PC-9 (cell line): ENCODE results near the gene ARID5B. TPM values are rescaled to one million over a fixed set of nuclear protein-coding genes. Genes with fewer than 3 reads are reported as not detected.

Source experiments
- BruUV-seq: library from RNA; stranded (reverse); fragments of 400-500 nt; replicated peaks from 2 replicates; lab custom pipeline; 2021; lab: Mats Ljungman, UMichigan
- CTCF ChIA-PET: fragments of 300-600 bp; sonication (Branson Sonifier 250); formaldehyde crosslinking; loops from one replicate; lab custom pipeline; 2022; ENCODE audit warnings: antibody characterized with exemption; lab: Charles Lee
- POLR2A ChIA-PET: fragments of 300-600 bp; sonication (Branson Sonifier 250); formaldehyde crosslinking; loops from one replicate; lab custom pipeline; 2022; ENCODE audit warnings: antibody characterized with exemption; ENCODE audit not compliant: unreplicated experiment; lab: Charles Lee
- DNase-seq, 2 experiments: peaks; one replicate each; pipeline versions ENCODE4 v3.0.0 to v3.0.0-alpha.2; 2015 to 2022; ENCODE audit warnings: mixed read lengths in 1 of 2
- H2AFZ ChIP-seq: fragments of 200-600 bp; sonication (generic); 2 replicates; pipeline ENCODE4 v1.8.1; 2017; ENCODE audit warnings: antibody characterized with exemption
- H3F3A ChIP-seq: fragments of 200-600 bp; sonication (generic); 2 replicates; pipeline ENCODE4 v1.8.1; 2017; ENCODE audit warnings: antibody characterized with exemption, mild to moderate bottlenecking, low read depth; ENCODE audit not compliant: insufficient read depth
- H3K27ac ChIP-seq: fragments of 200-600 bp; sonication (generic); 2 replicates; pipeline ENCODE4 v1.6.1; 2016; ENCODE audit warnings: mixed run types
- H3K27me3 ChIP-seq: fragments of 200-600 bp; sonication (generic); 2 replicates; pipeline ENCODE4 v1.6.1; 2016; ENCODE audit warnings: low read depth, mixed run types; ENCODE audit not compliant: insufficient read depth
- H3K36me3 ChIP-seq: fragments of 200-600 bp; sonication (generic); 2 replicates; pipeline ENCODE4 v1.6.1; 2016; ENCODE audit warnings: low read depth, mixed run types
- H3K4me1 ChIP-seq: fragments of 200-600 bp; sonication (generic); replicated peaks from 2 replicates; pipeline ENCODE4 v1.6.1; 2016; ENCODE audit warnings: mixed run types; ENCODE audit not compliant: insufficient read depth
- H3K4me2 ChIP-seq: fragments of 200-600 bp; sonication (generic); 2 replicates; pipeline ENCODE4 v1.6.1; 2017; ENCODE audit warnings: mixed run types
- H3K4me3 ChIP-seq: fragments of 200-600 bp; sonication (generic); 2 replicates; pipeline ENCODE4 v1.6.1; 2016; ENCODE audit warnings: mixed run types
- H3K79me2 ChIP-seq: fragments of 200-600 bp; sonication (generic); 2 replicates; pipeline ENCODE4 v1.6.1; 2017; ENCODE audit warnings: low read depth, mixed run types
- H3K9me2 ChIP-seq: fragments of 200-600 bp; sonication (generic); 2 replicates; pipeline ENCODE4 v1.8.1; 2017; ENCODE audit warnings: mild to moderate bottlenecking; ENCODE audit not compliant: insufficient read depth
- H3K9me3 ChIP-seq: fragments of 200-600 bp; sonication (generic); 2 replicates; pipeline ENCODE4 v1.8.1; 2016; ENCODE audit warnings: low read depth; ENCODE audit not compliant: insufficient read depth
- H4K20me1 ChIP-seq: fragments of 200-600 bp; sonication (generic); 2 replicates; pipeline ENCODE4 v1.8.1; 2017; ENCODE audit not compliant: insufficient read depth
- CTCF ChIP-seq: fragments of 200-600 bp; sonication (generic); conservative IDR thresholded peaks from 2 replicates; pipeline ENCODE4 v1.6.1; 2017; ENCODE audit warnings: mixed run types, antibody characterized with exemption, mild to moderate bottlenecking, moderate library complexity
- EZH2 ChIP-seq: fragments of 200-600 bp; sonication (generic); IDR thresholded peaks from 2 replicates; pipeline ENCODE4 v1.8.0; 2017; ENCODE audit warnings: antibody characterized with exemption, low read depth
- intact Hi-C: fragments of 100-400 bp; cut with micrococcal nuclease; formaldehyde crosslinking; loops from one replicate; pipeline ENCODE4 v1.10.0; 2022; ENCODE audit not compliant: unreplicated experiment
- total RNA-seq: library from RNA; stranded (reverse); gene quantifications from 2 replicates; pipeline ENCODE4 v1.2.3, GENCODE V29; 2021

The ARID5B gene
- total RNA-seq, 1 experiment from 2014 or later = 7.4 TPM

DNA sequence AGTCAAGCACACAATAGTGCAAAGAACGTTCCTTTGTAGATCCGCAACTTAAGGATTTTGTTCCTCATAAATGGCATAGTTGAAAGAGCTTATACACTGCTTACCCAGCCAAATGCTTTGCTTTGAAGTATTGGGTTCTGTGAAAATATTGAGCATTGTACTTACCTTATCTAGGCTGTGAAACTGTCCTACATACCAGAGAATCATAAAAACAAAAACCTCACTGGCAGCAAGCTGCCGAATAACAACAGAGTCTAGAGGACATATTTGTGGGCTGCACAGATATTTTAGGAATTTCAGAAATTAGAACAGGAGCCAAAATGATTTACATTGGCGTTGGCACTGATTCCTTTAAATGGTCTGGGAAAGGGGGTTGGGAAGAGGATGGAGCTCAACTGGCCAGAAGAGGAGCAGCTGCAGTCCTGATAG, 192.4 kb downstream of the ARID5B start:
- Histone ChIP-seq H3F3A (peaks cover 18% of the 10 kb centered on the region; the same call in 1 of the 2 replicates), H3K27me3 (no peaks in the 10 kb centered on the region), H3K9me3 (no peaks in the 10 kb centered on the region), H3K36me3 (0 out of 2 replicates have a peak, but pooled peaks cover 5% of the 10 kb centered on the region), H4K20me1 (no peaks in the 10 kb centered on the region), H2AFZ (no peak overlapping the region), H3K4me1 (peaks cover 49% of the 10 kb centered on the region), H3K4me3 (no peak overlapping the region), H3K9me2 (no peaks in the 10 kb centered on the region), H3K79me2 (no peaks in the 10 kb centered on the region), H3K4me2 (peak overlapping the region; percentile 59), H3K27ac (peak overlapping the region; percentile 53)
- no peak for TF ChIP-seq EZH2
- no peak for TF ChIP-seq CTCF
- no TSS peak for BruUV-seq
- DNase-seq = peak; percentile 59 to 93
- intact Hi-C loops = loop anchor here (1.0 to 10.0 kb wide), 6 partner anchors 17 to 231 kb away; partner anchors contain the start of gene ARID5B
- CTCF ChIA-PET = interaction anchor here (0.6 kb wide), 1 partner anchor 44 kb away, joined by 3 read pairs; no protein-coding TSS in a partner anchor
- POLR2A ChIA-PET = interaction anchor here (0.5 to 1.0 kb wide), 3 partner anchors 11 to 190 kb away, joined by 3 to 5 read pairs (median 5); no protein-coding TSS in a partner anchor

GRCh38 chr10:62095181-62096122, 194.0 kb downstream of the ARID5B start:
- Histone ChIP-seq H3K27me3 (no peaks in the 10 kb centered on the region), H3K9me2 (no peaks in the 10 kb centered on the region), H3K9me3 (no peaks in the 10 kb centered on the region), H3K4me2 (0 out of 2 replicates have a peak overlapping the region, but pooled peaks have one; percentile 11), H4K20me1 (no peaks in the 10 kb centered on the region), H3K36me3 (0 out of 2 replicates have a peak, but pooled peaks cover 5% of the 10 kb centered on the region), H3K27ac (peak overlapping the region; percentile 62), H3F3A (peaks cover 23% of the 10 kb centered on the region; the same call in 1 of the 2 replicates), H2AFZ (no peak overlapping the region), H3K79me2 (no peaks in the 10 kb centered on the region), H3K4me3 (0 out of 2 replicates have a peak overlapping the region, but pooled peaks have one; percentile 1), H3K4me1 (peaks cover 53% of the 10 kb centered on the region)
- peak in 1 of 2 experiments; percentile 56 for DNase-seq
- no TSS peak for BruUV-seq
- TF ChIP-seq CTCF (no peak), EZH2 (no peak)
- intact Hi-C loops = loop anchor here (10.0 kb wide), 1 partner anchor 229 kb away; no protein-coding TSS in a partner anchor
- POLR2A ChIA-PET = interaction anchor here (0.7 to 1.0 kb wide), 2 partner anchors 57 to 1276 kb away, joined by 4 read pairs; no protein-coding TSS in a partner anchor
- CTCF ChIA-PET = interaction anchor here (0.5 to 1.0 kb wide), 4 partner anchors 13 to 199 kb away, joined by 3 to 4 read pairs (median 3); no protein-coding TSS in a partner anchor

GRCh38 chr10:62096256-62096933, 194.9 kb downstream of the ARID5B start:
- H3K9me2 ChIP-seq = no peaks in the 10 kb centered on the region
- no peak overlapping the region for H2AFZ ChIP-seq
- no peak for TF ChIP-seq CTCF
- TF ChIP-seq EZH2 = no peak
- H3K9me3 ChIP-seq = no peaks in the 10 kb centered on the region
- BruUV-seq = no TSS peak
- no peak overlapping the region for H3K4me3 ChIP-seq
- H3K4me1 ChIP-seq = peaks cover 53% of the 10 kb centered on the region
- no peak overlapping the region for H3K27ac ChIP-seq
- ChIA-PET CTCF (no interaction called here), POLR2A (no interaction called here)
- DNase-seq = no peak
- H3K4me2 ChIP-seq = no peak overlapping the region
- H4K20me1 ChIP-seq = no peaks in the 10 kb centered on the region
- no peaks in the 10 kb centered on the region for H3K79me2 ChIP-seq
- H3K36me3 ChIP-seq = 0 out of 2 replicates have a peak, but pooled peaks cover 3% of the 10 kb centered on the region
- no peaks in the 10 kb centered on the region for H3K27me3 ChIP-seq
- peaks cover 23% of the 10 kb centered on the region; the same call in 1 of the 2 replicates for H3F3A ChIP-seq
- intact Hi-C loops = loop anchor here (10.0 kb wide), 1 partner anchor 228 kb away; no protein-coding TSS in a partner anchor
